Stimulated activated CD4-positive, alpha-beta T cell treated with anti-CD3 and anti-CD28 coated beads, Interleukin-2, amount 100 ng/mL, for 48 hours (primary cell): ENCODE measurements around the gene ACLY.
"Not testable (repeated sequence)": the region's sequence is repeated elsewhere in the genome, so short reads cannot be mapped to it uniquely, and the experiment has no call there.

Experiments used
- DNase-seq, 2 donors: peaks; one replicate each; pipeline ENCODE4 v3.0.0-alpha.2; 2020

The ACLY gene

DNA sequence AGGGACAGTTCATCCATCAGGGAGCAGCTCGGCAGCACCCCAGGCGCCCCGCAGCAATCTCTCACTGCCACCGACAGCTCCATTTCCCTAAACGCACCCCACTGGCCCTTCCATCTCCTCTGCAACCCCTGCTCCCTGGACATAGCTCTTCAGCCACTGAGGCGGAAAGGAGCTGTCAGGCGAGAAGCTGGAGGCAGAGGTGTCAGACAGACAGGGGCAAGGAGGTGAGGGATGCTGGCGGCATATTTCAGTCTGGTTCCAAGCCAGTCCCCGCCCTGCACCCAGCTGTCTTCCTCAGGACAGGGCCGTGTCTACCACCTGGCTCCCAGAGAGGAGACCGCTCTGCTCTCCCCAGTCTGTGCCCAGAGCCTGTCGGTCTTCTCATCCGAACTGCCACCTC, 9.7 kb downstream of the ACLY start:
- DNase-seq: no peak

DNA sequence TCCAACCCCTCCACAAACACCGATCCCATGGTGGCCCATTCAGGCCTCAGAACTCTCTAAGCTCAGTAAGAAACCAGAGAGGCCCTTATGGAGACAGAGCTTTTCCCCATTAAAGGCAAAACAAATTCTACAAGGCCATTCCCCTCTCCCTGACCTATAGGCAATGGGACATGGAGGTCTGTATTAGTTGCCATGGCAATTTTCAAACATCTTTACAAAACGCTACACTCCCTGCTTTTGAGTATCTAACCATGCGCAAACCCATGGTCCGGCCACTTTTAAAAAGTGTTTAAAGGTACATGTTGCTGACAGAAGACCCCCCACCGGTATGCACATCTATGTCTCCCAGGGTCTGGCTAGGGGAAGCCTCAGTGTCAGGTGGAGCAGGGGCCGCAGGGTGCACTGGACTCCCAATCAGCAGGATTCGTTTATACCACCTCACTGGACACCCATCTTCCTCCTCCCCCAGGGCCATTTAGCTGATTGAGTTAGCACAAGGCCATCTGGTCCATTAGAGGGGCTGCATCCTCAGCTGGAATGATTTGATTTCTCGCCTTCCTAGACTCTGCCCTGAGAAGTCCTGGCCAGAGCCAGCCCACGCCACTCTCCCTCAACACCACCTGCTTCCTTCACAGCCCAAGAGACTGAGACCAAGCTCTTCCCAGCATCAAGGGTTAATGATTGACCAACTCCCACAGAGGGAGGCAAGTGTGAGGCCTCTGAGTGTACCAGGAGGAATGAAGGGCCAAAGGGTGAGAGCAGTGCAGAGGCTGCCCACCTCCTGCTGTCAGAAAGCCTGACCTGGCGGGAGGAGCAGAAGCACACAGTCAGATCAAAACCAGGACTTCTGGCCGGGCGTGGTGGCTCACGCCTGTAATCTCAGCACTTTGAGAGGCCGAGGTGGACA, 10.9 kb downstream of the ACLY start:
- DNase-seq: no peak

- no peak for DNase-seq
Observed at GRCh38 chr17:41907185-41907556, 11.6 kb downstream of the ACLY start.

DNA sequence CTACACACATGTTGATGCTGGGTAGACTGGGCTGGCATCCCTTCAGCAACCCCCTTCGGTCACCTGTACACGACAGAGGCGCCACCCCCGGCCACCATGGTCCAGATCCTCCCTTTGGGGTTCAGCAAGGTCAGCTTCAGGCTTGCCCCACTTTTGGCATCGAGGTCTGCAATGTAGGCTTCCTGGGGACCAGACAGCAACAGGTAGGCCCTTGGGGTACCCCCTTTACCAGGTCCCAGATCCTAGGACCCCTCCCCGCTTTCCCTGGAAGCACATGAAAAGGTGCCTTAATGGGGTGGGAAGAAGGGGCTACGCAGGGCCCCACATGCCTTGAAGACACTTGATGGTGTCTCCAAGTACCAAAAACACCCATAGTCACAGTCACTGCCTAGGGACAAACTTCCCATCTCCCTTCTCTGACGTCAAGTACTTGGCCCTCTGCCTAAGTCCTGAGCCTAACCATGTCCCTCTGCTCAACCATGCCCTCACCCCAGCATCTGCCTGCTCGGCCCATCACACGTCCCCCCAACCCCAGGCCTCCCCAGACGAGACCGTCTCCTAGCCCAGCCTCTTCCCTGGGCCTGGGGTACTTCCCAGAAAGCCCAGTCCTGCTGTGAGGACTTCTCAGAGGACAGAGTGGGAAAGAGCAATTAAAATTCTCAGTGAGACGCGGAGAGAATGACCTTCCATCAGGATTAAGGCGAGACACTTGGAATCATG, 12.1 kb downstream of the ACLY start:
- DNase-seq: no peak

GRCh38 chr17:41905172-41905571, 13.6 kb downstream of the ACLY start:
- no peak for DNase-seq

DNA sequence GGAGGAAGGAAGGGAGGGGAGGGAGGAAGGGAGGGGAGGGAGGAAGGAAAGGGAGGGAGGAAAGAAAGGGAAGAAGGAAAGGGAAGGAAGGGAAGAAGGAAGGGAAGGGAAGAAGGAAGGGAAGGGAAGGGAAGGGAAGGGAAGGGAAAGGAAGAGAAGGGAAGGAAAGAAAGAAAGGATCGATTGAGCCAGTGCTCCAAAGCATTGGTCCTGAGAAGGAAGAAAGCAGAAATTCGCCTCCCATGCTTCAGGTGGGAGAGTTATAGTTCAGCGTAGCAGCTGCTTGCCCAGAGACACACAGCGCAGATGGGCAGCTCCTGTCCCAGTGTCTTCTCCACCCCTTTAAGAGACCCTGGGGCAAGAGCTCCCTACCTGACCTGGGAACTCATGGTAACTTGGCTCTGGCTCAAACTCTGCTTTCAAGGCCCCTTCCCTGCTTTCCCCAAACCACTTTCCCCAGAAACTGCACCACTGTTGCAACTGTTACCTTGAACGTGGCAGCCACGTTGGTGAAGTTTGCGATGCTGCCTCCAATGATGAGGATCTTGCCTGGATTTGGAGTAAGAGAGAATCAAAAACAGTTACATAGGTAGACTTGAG, 14.4 kb downstream of the ACLY start:
- no peak for DNase-seq

- DNase-seq: no peak
Observed at GRCh38 chr17:41901646-41902045, 17.1 kb downstream of the ACLY start.

DNA sequence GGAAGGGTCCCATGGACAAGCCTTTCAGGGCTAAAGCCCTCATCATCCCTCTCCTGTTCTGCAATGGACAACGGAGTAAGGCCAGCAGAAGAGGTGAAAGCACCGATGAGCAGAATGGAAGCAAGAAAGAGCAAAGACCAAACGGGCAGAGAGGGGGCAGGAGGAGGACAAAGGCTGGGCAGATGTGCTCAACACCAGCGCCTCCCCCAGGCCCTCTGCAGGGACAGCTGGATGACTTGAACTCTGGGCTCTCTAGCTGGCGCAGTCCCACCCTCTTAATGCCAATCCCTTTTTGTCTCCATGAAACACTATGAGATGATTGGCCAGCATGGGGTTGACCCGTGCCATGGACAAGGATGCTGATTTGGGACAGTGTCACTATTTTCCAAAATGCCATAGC, 22.0 kb downstream of the ACLY start:
- no peak for DNase-seq

DNA sequence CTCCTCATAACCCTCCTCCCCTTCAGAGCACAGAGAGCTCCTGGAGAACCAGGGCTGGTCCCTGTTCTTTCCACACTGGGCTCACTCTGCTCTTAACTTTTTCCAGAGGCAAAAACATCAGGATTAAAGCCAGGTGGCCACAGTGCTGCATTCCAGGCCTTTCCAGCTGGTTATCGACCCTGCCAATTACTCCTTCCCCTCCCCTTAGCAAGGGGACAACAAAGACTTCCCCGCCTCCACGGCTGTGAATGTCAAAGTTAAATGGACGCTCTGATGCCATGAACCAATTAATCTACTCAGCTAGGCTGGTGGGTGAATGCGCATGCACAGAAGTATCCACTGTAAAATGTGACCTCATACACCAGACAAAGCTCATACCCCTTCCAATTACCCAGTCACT, 23.1 kb downstream of the ACLY start:
- DNase-seq: no peak

DNA sequence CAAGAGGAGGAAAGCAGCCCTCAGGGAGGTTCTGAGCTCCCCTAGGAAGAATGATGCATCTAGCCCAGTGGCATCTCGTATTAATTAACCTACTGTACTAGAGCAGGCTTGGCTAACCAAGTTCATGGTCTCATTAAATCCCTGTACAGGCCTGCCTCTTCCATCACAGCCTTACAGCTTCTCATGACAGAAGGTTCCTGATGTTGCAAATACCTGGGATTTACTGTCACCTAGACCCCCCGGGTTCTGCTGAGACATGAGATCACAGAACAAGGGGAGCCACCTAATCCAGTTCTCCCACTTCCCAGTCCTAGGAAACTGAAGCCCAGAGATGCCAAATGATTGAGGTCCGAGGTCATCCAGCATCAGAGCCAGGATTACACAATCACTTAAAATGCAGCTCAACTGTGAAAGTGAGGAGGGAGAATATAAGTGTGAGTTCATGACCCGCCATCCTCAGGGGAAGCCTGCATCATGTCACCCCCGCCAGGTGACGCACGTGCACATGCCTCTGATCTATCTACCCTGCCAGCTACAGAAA, 23.9 kb downstream of the ACLY start:
- no peak for DNase-seq

- no peak for DNase-seq
Observed at GRCh38 chr17:41893384-41893783, 25.4 kb downstream of the ACLY start.

DNA sequence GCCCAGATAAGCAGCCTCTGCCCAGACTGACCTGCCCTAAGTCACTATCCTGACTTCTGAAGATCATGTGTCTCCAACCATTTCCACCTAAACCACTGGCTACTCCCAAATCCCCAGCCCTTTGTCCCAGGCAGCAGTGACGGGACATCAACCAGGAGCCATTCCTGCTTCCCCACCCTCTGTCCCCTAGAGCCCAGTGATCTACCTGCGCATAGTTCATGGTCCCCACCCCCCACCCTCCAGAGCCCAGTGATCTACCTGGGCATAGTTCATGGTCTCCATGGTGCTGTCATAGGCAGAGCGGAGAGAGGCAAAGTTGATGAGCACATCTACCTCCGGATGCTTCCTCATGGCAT, 26.8 kb downstream of the ACLY start:
- no peak for DNase-seq

GRCh38 chr17:41891135-41892020, 27.4 kb downstream of the ACLY start:
- no peak for DNase-seq

DNA sequence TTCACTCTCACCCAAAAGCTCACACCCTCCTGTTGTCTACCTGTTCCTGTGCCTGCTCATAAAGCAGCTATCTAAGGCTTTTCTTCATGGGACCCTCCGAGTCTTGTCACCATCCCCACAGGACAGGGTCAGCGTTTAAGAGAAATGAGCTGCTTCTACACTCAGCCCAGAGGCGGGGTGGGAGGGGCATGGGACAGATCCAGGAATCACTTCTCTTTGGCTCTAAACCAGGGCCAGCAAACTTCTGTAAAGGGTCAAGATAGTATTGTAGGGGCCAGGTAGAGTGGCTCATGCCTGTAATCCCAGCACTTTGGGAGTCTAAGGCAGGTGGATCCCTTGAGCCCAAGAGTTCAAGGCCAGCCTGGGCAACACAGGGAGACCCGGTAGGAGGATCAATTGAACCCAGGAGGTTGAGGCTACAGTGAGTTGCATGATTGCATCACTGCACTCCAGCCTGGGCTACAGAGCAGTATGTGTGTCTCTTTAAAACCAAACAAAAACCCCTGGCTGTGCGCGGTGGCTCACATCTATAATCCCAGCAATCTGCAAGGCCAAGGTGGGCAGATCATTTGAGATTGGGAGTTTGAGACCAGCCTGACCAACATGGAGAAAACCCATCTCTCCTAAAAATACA, 30.3 kb downstream of the ACLY start:
- DNase-seq: no peak

DNA sequence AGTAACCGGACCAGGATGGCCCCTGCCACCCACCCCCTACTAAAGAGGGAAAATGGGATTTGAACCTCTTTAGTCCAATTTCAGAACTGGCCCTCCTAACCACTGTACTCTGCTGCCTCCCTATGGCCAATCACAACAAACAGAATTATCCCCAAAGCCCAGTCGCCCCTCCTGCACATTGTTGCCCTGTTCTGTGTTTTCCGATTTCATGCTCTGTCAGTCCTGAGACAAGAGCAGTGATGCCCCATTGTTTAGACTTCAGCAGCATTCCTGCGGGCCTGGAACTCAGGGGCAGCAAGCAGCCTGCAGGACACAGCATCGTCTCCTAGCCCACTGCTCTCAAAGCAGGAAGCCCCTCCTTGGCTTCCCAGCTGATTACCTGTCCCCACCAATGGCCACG, 33.0 kb downstream of the ACLY start:
- no peak for DNase-seq

- DNase-seq: no peak
Observed at GRCh38 chr17:41882756-41883155, 36.0 kb downstream of the ACLY start.

- no peak for DNase-seq
Observed at GRCh38 chr17:41880130-41880529, 38.6 kb downstream of the ACLY start.

DNA sequence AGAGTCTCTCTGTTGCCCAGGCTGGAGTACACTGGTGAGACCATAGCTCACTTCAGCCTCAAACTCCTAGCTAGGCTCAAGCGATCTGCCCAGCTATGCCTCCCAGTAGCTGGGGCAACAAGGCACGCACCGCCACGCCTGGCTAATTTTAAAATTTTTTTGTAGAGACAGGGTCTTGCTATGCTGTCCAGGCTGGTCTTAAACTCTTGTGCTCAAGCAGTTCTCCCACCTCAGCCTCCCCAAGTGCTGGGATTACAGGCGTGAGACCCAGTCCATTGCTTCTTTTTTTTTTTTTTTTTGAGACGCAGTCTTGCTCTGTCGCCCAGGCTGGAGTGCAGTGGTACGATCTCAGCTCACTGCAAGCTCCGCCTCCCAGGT, 44.5 kb downstream of the ACLY start:
- DNase-seq: not testable (repeated sequence)

- DNase-seq: no peak
Observed at GRCh38 chr17:41873559-41874292, 45.0 kb downstream of the ACLY start.

- DNase-seq: no peak
Observed at GRCh38 chr17:41871789-41872188, 47.0 kb downstream of the ACLY start.

GRCh38 chr17:41870627-41871026, 48.1 kb downstream of the ACLY start:
- no peak for DNase-seq

GRCh38 chr17:41870097-41870496, 48.7 kb downstream of the ACLY start:
- DNase-seq: no peak
